ENCODE data around the gene WNT11. TPM values are rescaled to one million over a fixed set of nuclear protein-coding genes. Genes with fewer than 3 reads are reported as not detected.

Gene WNT11
- total RNA-seq, 1 donor from 2014 or later = 3.6 TPM

GRCh38 chr11:76226626-76227025, 20.3 kb upstream of the WNT11 start:
- no peak overlapping the region for H3K27ac Mint-ChIP-seq (ENCODE audit: unreplicated experiment)

GRCh38 chr11:76225122-76225611, 18.9 kb upstream of the WNT11 start:
- no peak overlapping the region for H3K27ac Mint-ChIP-seq (ENCODE audit: unreplicated experiment)
- H3K36me3 Mint-ChIP-seq (ENCODE audit: low read depth, unreplicated experiment) = no peaks in the 10 kb centered on the region
- peaks cover 3% of the 10 kb centered on the region for H3K27me3 Mint-ChIP-seq (ENCODE audit: unreplicated experiment)
- DNase-seq (ENCODE audit: low spot score) = no peak
- TF ChIP-seq CTCF (IDR thresholded peaks at IDR 0.05; ENCODE audit: unreplicated experiment) = no peak
- no peaks in the 10 kb centered on the region for H3K9me3 Mint-ChIP-seq (ENCODE audit: unreplicated experiment)
- no peaks in the 10 kb centered on the region for H3K4me1 Mint-ChIP-seq (ENCODE audit: unreplicated experiment)
- no peak overlapping the region for H3K4me3 Mint-ChIP-seq (ENCODE audit: unreplicated experiment)

More at GRCh38 chr11:76226626-76227025, 20.3 kb upstream of the WNT11 start:
- Mint-ChIP-seq H3K36me3 (ENCODE audit: low read depth, unreplicated experiment) (no peaks in the 10 kb centered on the region), H3K9me3 (ENCODE audit: unreplicated experiment) (no peaks in the 10 kb centered on the region), H3K4me1 (ENCODE audit: unreplicated experiment) (no peaks in the 10 kb centered on the region), H3K27me3 (ENCODE audit: unreplicated experiment) (peaks cover 3% of the 10 kb centered on the region), H3K4me3 (ENCODE audit: unreplicated experiment) (no peak overlapping the region)
- no peak for DNase-seq (ENCODE audit: low spot score)
- TF ChIP-seq CTCF (IDR thresholded peaks at IDR 0.05; ENCODE audit: unreplicated experiment) = no peak

- H3K4me1 Mint-ChIP-seq (ENCODE audit: unreplicated experiment) = no peaks in the 10 kb centered on the region
- no peak overlapping the region for H3K4me3 Mint-ChIP-seq (ENCODE audit: unreplicated experiment)
- H3K27me3 Mint-ChIP-seq (ENCODE audit: unreplicated experiment) = peaks cover 2% of the 10 kb centered on the region
- H3K9me3 Mint-ChIP-seq (ENCODE audit: unreplicated experiment) = no peaks in the 10 kb centered on the region
- no peak for TF ChIP-seq CTCF (IDR thresholded peaks at IDR 0.05; ENCODE audit: unreplicated experiment)
- H3K27ac Mint-ChIP-seq (ENCODE audit: unreplicated experiment) = no peak overlapping the region
- no peak for DNase-seq (ENCODE audit: low spot score)
- no peaks in the 10 kb centered on the region for H3K36me3 Mint-ChIP-seq (ENCODE audit: low read depth, unreplicated experiment)
Measured at GRCh38 chr11:76224461-76225121, 18.3 kb upstream of the WNT11 start.

GRCh38 chr11:76221365-76221764, 15.1 kb upstream of the WNT11 start:
- Mint-ChIP-seq H3K9me3 (ENCODE audit: unreplicated experiment) (no peaks in the 10 kb centered on the region), H3K27ac (ENCODE audit: unreplicated experiment) (no peak overlapping the region), H3K27me3 (ENCODE audit: unreplicated experiment) (no peaks in the 10 kb centered on the region), H3K4me3 (ENCODE audit: unreplicated experiment) (no peak overlapping the region), H3K36me3 (ENCODE audit: low read depth, unreplicated experiment) (no peaks in the 10 kb centered on the region), H3K4me1 (ENCODE audit: unreplicated experiment) (no peaks in the 10 kb centered on the region)
- DNase-seq (ENCODE audit: low spot score) = no peak
- TF ChIP-seq CTCF (IDR thresholded peaks at IDR 0.05; ENCODE audit: unreplicated experiment) = no peak

GRCh38 chr11:76219243-76219642, 12.9 kb upstream of the WNT11 start:
- peaks cover 6% of the 10 kb centered on the region for H3K27me3 Mint-ChIP-seq (ENCODE audit: unreplicated experiment)
- DNase-seq (ENCODE audit: low spot score) = no peak
- no peaks in the 10 kb centered on the region for H3K36me3 Mint-ChIP-seq (ENCODE audit: low read depth, unreplicated experiment)
- H3K4me1 Mint-ChIP-seq (ENCODE audit: unreplicated experiment) = no peaks in the 10 kb centered on the region
- no peak overlapping the region for H3K4me3 Mint-ChIP-seq (ENCODE audit: unreplicated experiment)
- H3K27ac Mint-ChIP-seq (ENCODE audit: unreplicated experiment) = no peak overlapping the region
- no peaks in the 10 kb centered on the region for H3K9me3 Mint-ChIP-seq (ENCODE audit: unreplicated experiment)
- TF ChIP-seq CTCF (IDR thresholded peaks at IDR 0.05; ENCODE audit: unreplicated experiment) = no peak
